HEK293T (cell line): Measurements from ENCODE around the gene KMT5B.

Experiments used
- BHLHE40 ChIP-seq: fragments of 450-650 bp; IDR thresholded peaks from 2 replicates; pipeline ENCODE4 v1.6.1; 2016; ENCODE audit warnings: mild to moderate bottlenecking, moderate library complexity, borderline replicate concordance
- LEF1 ChIP-seq: fragments of 450-650 bp; IDR thresholded peaks from 2 replicates; pipeline ENCODE4 v1.6.1; 2017; ENCODE audit warnings: mild to moderate bottlenecking, borderline replicate concordance

DNA sequence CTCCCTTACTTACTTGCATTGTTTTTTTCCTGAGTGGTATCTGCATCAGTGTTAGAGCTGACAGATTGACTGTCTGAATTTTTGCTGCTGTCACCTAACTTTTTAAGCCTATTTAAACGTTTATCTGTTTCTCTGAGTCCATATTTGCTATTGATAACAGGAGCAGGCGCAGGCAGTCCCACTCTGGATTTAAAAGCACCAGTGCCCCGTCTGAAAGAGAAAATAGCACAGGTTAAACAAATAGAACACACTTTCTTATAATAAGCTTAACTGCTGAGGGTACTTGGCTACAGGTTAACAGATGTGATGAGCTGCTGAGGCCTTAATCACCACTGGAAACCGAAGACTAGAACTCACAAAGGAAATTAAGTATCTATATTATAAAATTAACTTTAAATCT lies 46.1 kb downstream of the KMT5B start:
- TF ChIP-seq LEF1: no peak
- no peak for TF ChIP-seq BHLHE40
